GM19397 (cell line): ENCODE results near the gene HSF5.

Experiments used
- ATAC-seq: cut with Tn5 transposase; IDR thresholded peaks from one replicate; pipeline ENCODE4 v1.9.1; 2021; ENCODE audit warnings: mild to moderate bottlenecking, moderate library complexity; ENCODE audit not compliant: unreplicated experiment

Gene HSF5

DNA sequence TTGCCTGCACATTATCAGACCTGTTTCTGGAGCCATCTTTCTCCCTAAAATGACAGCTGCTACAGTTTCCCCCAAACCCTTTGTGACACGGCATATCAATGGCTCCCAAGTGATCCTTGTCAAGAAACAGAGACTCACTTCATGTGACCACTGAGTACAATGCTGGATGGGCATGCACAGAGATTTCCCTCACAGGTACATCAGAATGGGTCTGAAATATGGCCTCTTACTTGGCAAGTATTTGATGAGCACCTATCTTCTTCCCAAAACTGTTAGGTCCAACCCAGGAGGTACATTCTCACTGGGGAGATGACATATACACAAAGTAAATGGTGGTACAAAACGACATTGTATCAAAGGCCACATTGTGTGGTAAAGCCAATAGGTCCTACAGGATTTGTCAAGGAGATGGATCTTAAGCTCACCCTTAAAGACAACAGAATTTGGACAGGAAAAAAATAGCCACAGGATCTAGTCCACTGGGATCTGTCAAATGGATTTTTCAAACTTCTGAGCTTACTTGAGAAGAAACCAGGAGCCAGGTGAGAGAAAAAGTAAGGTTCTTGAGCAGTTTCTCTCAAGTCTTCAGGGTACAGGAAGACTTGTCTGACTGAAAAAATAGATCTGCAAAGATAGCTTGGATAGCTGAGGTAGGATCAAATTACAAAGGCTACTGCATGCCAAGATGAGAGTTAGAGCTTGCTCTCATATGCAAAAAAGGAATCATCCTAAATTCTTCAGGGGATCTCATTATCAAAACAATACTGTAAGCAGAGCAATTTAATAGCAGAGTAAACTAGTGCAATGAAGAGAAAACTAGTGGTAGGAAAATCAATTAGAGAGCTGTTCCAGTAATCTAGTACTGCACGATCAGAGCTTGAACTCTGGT, 99.7 kb downstream of the HSF5 start:
- ATAC-seq, result no peak

- no peak for ATAC-seq
These were observed 100.4 kb downstream of the HSF5 start for GRCh38 chr17:58387834-58388233.

GRCh38 chr17:58386708-58387107, 101.5 kb downstream of the HSF5 start:
- ATAC-seq, result no peak

GRCh38 chr17:58385359-58385899, 102.8 kb downstream of the HSF5 start:
- ATAC-seq, result no peak

GRCh38 chr17:58384897-58385296, 103.3 kb downstream of the HSF5 start:
- no peak for ATAC-seq

DNA sequence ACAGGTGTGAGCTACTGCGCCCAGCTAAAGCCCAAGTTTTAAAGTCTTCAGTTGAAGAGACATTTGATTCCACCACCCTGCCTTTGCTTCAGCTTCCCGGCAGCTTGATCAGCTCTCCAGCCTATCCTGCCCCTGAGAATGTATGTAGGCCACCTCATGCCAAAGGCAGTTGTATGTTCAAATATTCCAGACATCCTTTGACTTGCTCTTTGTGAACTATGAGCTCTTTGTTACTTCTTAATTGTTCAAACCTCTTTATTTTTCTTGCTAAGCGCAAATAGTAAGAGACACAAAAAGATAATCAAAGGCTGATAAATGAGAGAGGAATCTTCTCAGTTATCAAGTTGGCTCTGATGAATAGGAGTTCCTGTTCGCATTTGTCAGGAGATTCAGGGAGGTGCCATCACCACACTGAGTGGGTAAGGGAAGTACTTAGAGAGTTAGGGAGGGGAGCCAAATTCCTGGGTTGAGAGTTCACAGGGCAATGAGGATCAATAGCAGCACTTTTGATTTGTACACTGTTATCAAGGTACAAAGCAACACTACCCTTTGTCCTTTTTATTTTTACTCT, 104.2 kb downstream of the HSF5 start:
- ATAC-seq, result no peak

DNA sequence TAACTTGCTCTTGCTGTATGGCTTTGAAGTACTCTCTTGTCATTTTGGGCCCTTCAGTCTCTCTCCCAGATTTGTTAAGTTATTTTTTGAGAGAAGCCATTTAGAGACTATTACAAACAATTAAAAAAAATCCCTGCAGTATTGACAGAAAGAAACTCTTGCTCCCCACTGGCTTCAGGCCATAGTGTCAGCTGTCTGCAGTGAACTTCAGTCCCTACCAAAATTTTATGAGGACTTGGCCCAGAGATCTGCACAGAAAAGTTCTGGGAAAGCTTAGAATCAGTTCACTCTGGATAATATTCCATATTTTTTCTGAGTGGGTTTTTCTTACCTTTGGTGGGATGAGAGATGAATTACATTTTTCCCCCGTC, 105.4 kb downstream of the HSF5 start:
- no peak for ATAC-seq

- no peak for ATAC-seq
These were observed 105.9 kb downstream of the HSF5 start for GRCh38 chr17:58382108-58382871.

- no peak for ATAC-seq
These were observed 106.8 kb downstream of the HSF5 start for GRCh38 chr17:58381124-58382035.

DNA sequence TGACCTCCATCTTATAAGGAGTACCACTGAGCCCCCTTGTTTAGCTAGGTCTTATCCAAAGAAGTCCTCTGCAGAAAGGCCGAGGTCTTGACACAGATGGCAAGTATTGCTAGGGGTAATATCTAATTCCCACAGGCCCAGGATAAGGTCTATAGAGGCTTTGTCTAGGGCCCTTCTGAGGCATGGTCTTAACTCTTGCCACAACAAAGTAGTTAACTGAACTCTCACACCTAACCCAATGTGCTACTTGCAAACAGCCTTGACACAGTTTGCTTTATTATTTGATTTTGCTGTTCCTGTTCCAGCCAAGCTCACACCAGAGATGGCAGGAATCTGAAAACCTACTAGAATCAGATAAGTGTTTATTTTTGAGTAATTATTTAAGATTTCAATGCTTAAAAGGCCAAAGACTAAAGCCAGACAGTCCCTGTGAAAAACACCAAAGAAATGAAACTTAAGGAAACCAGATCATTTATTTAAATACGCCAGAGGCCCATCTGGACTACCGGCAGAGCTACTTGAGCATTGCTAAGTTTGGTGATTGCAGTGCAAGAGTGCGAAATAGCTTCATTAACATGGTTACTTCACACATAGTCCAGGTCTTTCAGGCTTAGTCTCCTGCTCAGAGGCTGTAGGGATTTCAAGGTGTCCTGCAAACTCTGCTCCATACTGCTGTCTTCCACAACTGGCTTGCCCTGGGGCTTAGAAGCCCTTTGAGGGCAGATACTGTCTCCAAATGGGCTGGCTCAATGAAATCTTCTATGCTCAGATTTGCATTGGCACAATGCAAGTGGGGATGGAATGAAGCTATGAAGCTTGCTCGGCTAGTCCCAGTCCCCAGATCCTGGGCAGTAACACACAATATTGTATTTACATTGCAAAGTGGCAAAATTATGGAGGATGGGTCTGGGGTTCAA, 107.7 kb downstream of the HSF5 start:
- ATAC-seq, result no peak

DNA sequence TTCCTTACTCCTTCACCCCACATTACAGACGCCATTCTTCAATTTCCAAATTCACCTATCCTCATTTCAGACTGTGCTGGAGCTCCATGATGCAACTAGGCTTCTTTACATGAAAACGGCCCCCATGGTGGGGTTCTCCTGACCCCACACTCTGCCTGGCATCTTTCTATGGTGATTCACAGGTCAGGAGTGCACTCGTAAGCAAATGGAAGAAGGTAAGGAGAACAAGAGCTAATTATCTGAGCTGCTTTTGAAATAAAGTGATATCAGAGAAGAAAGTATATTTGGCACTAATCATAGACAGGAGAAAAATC, 108.7 kb downstream of the HSF5 start:
- no peak for ATAC-seq

DNA sequence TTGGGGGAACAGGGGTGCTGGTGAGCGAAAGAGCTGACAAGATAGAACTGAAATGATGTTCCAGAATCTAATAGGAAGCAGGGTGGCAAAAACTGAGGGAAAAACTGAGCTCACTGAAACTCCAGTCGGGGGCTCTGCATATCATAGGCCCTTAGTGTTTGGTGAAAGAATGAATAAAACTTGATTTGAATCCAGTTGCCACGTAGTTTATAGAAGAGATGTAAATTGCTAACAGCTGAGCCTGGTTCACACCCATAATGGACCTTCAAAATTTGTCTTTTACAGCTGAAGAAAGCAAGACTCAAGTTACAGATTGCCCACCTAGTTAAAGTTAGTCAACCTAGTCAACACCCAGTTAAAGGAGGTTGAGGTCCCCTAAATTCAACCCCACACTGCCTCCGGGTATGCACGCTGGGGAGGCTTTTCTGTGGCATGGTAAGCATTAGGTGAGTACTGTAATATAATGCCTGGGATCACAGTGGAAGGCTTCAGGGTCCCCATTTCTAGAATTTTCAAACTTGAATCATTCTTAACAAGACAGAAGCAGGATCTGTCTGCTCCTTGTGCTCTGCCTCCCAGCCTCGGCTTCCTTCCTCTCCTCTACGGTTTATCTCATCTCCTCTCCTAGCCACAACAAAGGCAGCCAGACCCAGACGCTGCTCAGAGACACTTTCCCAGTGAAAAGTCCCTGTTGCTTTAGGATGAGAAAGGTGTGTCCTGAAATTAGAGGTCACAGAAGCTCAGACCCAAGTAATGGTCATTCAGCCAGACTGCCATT, 109.3 kb downstream of the HSF5 start:
- ATAC-seq, result no peak

DNA sequence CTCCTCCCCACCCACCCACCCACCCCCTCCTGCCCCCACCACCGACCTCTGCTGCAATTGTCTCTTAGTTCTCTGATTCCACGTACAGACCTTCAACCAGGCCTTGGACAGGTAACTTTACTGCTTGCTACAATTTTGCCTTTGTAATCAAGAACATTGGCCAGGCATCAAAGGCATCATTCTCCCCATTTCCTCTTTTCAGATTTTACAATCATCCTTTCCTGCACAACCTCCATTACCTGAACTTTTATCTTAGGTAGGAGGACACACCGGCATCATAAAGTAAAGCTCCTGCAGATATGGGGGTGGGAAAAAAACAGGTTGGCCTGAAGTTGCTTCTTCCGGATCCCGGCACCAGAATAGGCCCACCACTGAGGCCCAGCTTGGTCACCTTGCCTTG, 110.5 kb downstream of the HSF5 start:
- ATAC-seq, result no peak

DNA sequence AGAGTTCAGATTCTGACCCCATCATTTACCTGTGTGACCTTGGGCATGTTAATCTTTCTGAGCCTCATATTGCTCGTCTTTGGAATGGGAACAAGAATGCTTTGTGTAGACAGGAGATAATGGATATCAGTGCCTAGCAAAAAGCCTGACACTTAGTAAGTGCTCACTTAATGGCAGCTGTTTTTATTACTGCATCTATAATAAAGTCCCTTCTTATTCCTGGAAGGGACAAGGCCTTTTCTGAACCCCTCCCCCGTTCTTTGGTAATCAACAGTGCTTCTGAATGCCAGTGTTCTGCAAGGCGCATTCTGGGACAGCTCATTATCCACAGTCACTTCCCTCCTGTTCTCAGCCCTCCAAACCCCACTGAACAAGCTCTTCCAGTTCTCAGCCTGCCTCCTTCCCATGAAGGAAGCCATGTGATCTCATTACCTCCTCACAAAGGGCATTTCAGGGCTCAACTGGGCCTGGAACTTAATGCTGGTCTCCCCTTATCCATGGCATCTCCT, 111.1 kb downstream of the HSF5 start:
- no peak for ATAC-seq

GRCh38 chr17:58376472-58377000, 111.7 kb downstream of the HSF5 start:
- no peak for ATAC-seq

- no peak for ATAC-seq
These were observed 112.4 kb downstream of the HSF5 start for GRCh38 chr17:58375811-58376210.

GRCh38 chr17:58375256-58375655, 113.0 kb downstream of the HSF5 start:
- ATAC-seq, result no peak

DNA sequence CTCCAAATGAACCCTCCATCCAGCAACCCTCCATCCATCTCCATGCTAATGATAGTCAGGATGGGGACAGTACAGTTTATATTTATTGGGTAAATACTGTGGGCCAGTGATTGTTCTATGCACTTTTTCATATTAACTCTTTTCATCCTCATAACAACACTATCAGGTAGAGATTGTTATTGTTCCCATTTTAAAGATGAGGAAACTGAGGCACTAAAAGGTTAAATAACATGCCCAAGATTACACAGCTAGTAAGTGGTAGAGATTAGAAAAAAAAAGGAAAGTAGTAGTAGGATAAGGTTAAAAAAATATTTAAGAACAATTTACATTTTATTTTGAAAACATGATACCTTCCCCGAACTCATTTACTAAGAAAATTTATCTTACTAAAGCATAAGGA, 114.3 kb downstream of the HSF5 start:
- ATAC-seq, result no peak
